BJ (cell line): Measurements from ENCODE around the gene RASA2. TPM values are rescaled to one million over a fixed set of nuclear protein-coding genes. Genes with fewer than 3 reads are reported as not detected.

Experiments
- CTCF ChIA-PET: fragments of 350-600 bp; formaldehyde crosslinking; extraction: SDS; loops from one replicate; lab custom pipeline; 2021; ENCODE audit warnings: antibody characterized with exemption, inconsistent platforms; lab: Yijun Ruan, JAX
- POLR2A ChIA-PET: fragments of 300-600 bp; sonication (Branson Sonifier 250); formaldehyde crosslinking; extraction: SDS; loops from one replicate; lab custom pipeline; 2021; ENCODE audit warnings: antibody characterized with exemption; lab: Charles Lee
- DNase-seq: peaks from one replicate; pipeline ENCODE4 v3.0.0-alpha.2; 2011; ENCODE audit warnings: low read depth
- H3K27me3 ChIP-seq: 2 replicates; pipeline ENCODE4 v1.6.0; 2011; ENCODE audit warnings: low read length; ENCODE audit not compliant: control insufficient read depth, insufficient read depth
- H3K36me3 ChIP-seq: 2 replicates; pipeline ENCODE4 v1.5.1; 2011; ENCODE audit warnings: low read length; ENCODE audit not compliant: control insufficient read depth, insufficient read depth
- H3K4me3 ChIP-seq: 2 replicates; pipeline ENCODE4 v1.5.1; 2011; ENCODE audit warnings: low read depth, mild to moderate bottlenecking, control low read depth, low read length
- CTCF ChIP-seq: IDR thresholded peaks from 2 replicates; pipeline ENCODE4 v1.5.1; 2011; ENCODE audit warnings: low read depth, mild to moderate bottlenecking, control low read depth, inconsistent platforms, low read length, moderate library complexity; ENCODE audit not compliant: insufficient read depth
- polyA minus RNA-seq: library from RNA; depleted of rRNA, polyadenylated mRNA; stranded (reverse); fragments of >200 nt; gene quantifications from 2 replicates; pipeline ENCODE4 v1.2.3, GENCODE V29; 2011; rRNA and poly(A)+ RNA removed
- polyA plus RNA-seq: library from polyadenylated mRNA; depleted of rRNA; stranded (reverse); fragments of >200 nt; gene quantifications from 2 replicates; pipeline ENCODE4 v1.2.3, GENCODE V29; 2011; rRNA removed

RASA2 gene
- 5.6 and 9.1 TPM in 2 replicates for polyA plus RNA-seq
- polyA minus RNA-seq, result 8.1 and 9.7 TPM in 2 replicates

DNA sequence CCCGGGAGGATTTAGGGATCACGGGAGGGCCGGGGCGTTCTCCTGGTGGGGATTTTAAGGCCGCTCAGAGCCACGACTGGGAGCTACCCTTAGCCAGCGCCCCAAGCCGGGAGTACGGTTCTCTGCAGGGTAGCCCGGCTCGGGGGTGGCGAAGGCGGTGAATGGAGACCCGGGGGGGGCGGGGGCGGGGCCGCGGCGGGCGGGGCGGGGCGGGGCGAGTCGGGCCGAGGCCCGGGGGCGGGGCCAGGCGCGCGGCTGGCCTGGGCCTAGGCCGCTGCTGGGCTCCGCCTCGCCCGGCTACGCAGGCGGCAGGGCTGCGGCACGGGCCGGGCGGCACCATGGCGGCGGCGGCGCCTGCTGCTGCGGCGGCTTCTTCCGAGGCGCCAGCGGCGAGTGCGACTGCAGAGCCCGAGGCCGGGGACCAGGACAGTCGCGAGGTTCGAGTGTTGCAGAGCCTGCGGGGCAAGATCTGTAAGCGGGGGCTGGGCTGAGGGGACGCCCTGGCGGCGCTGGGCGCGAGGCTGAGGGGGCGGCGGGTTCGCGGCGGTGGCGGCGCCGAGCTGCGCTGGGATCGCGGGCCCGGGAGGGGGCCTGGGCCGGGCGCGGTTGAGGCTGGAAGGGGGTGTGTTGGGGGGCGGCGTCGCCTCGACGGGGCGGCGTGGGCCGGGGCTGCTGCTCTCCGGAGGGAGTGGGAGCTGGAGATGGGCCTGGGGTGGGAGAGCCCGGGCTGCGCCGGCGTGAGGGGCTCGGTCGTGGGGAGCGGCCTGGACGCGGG is at the start of gene RASA2:
RASA2 (plus strand) TSS at position 282 of the 775 bp plus-strand sequence; CDS start at position 339, 57 bp downstream.
- TF ChIP-seq CTCF, result no peak
- ChIA-PET CTCF (interaction anchor here (0.7 to 1.3 kb wide), 5 partner anchors 13 to 175 kb away, joined by 3 to 5 read pairs (median 4); no protein-coding TSS in a partner anchor), POLR2A (interaction anchor here (0.6 kb wide), 1 partner anchor 75 kb away, joined by 3 read pairs; no protein-coding TSS in a partner anchor)
- Histone ChIP-seq H3K4me3 (peak within 1 kb of the TSS; percentile 83), H3K27me3 (no peaks in the 10 kb centered on the region), H3K36me3 (no peaks in the 10 kb centered on the region)
- no peak for DNase-seq

- ChIA-PET POLR2A (no interaction called here), CTCF (interaction anchor here (1.2 to 4.2 kb wide), 9 partner anchors 8 to 130 kb away, joined by 3 to 28 read pairs (median 5); no protein-coding TSS in a partner anchor)
- no peak for DNase-seq
- Histone ChIP-seq H3K27me3 (no peaks in the 10 kb centered on the region), H3K4me3 (no peak overlapping the region), H3K36me3 (peaks cover 14% of the 10 kb centered on the region)
- no peak for TF ChIP-seq CTCF
Measured at GRCh38 chr3:141439589-141439988, 47.2 kb upstream of the RASA2 start.

DNA sequence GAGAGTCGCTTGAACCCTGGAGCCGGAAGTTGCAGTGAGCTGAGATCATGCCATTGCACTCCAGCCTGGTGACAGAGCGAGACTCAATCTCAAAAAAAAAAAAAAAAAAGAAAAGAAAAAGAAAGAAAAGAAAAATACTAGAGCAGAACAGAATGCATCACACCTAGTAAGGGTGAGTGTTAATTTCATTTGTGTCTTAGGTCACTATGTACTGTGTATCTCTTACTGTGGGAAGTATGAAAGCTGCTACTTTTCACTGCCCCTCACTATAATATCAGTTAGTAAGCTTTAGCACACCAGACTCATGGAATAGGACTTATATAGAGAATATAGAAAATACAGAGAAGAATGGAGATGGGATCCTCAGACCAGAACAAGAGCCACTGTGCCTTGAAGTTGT is 45.9 kb upstream of the RASA2 start:
- H3K36me3 ChIP-seq, result peaks cover 19% of the 10 kb centered on the region
- POLR2A ChIA-PET, result no interaction called here
- CTCF ChIA-PET, result interaction anchor here (1.0 to 4.2 kb wide), 13 partner anchors 8 to 137 kb away, joined by 3 to 28 read pairs (median 9); no protein-coding TSS in a partner anchor

DNA sequence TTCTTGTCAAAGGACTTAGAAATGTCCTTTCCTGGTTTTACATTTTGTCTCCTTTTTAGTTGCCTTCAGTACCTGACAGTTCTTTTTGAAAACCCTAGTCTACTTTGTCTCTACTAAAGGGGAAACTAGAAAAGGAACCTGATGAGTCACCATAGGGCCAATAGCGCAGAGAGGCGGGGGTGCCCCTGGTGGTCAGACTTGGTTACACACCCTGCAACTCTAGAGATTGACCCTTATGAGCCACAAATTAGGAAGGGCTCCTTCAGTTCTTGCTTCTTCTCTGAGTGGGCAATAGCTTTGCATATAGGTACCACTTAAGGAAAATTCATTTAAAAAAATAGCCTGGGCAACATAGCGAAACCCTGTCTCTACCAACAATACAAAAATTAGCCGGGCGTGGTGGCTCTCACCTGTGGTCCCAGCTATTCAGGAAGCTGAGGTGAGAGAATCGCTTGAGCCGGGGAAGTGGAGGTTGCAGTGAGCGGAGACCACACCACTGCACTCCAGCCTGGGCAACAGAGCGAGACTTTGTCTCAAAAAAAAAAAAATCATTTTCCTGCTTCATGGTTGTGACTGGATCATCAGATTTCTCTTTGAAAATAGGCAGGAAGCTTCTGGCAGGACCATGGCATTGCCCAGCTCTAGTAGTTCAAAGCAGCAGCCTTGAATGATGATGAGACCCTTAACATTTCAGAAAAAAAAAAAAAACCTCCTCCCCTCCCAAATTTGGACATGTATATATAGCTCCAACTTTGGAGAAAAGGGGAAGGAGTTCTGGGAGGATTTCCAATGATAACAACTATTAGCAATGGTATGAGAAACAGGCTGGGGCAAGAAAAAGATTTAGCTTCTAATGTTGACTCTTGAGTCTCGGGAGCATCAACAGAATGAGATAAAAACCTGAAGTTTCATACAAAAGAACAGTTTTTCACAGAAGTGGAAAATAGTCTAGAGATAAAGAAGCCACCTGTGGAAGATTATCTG is 45.2 kb upstream of the RASA2 start:
- H3K4me3 ChIP-seq, result no peak overlapping the region
- ChIA-PET CTCF (interaction anchor here (0.6 to 4.2 kb wide), 19 partner anchors 9 to 1173 kb away, joined by 3 to 28 read pairs (median 6); partner anchors contain the start of gene ZBTB38), POLR2A (interaction anchor here (0.5 to 0.8 kb wide), 4 partner anchors 11 to 70 kb away, joined by 3 to 8 read pairs (median 4); no protein-coding TSS in a partner anchor)
- peaks cover 19% of the 10 kb centered on the region for H3K36me3 ChIP-seq
- DNase-seq, result no peak
- TF ChIP-seq CTCF, result peak; percentile 82
- H3K27me3 ChIP-seq, result no peaks in the 10 kb centered on the region

More for the DNA sequence above, 45.9 kb upstream of the RASA2 start:
- no peak for DNase-seq
- TF ChIP-seq CTCF, result no peak
- H3K27me3 ChIP-seq, result no peaks in the 10 kb centered on the region
- H3K4me3 ChIP-seq, result no peak overlapping the region
